Vagina (tissue), 2 donors: ENCODE results near the gene BAX.

ENCODE experiments used
- CTCF ChIP-seq, 3 experiments: fragments of 450-650 bp in 2 of 3; fragments of 200-600 bp in 1 of 3; sonication (generic) in 1 of 3; IDR thresholded peaks; one replicate each; pipeline ENCODE4 v1.5.1; 2017 to 2019; ENCODE audit warnings: antibody characterized with exemption in 3 of 3, mild to moderate bottlenecking in 2 of 3, moderate library complexity in 2 of 3
- POLR2A ChIP-seq, 2 donors: fragments of 450-650 bp; IDR thresholded peaks; one replicate each; pipeline ENCODE4 v1.6.1; 2017; ENCODE audit warnings: antibody characterized with exemption in 2 of 2, mild to moderate bottlenecking in 2 of 2, moderate library complexity in 2 of 2
- POLR2AphosphoS5 ChIP-seq, 2 donors: sonication (generic); formaldehyde crosslinking; IDR thresholded peaks; one replicate each; pipeline ENCODE4 v1.9.0; 2017; ENCODE audit warnings: antibody characterized with exemption in 2 of 2, mild to moderate bottlenecking in 2 of 2, low read depth in 1 of 2; ENCODE audit not compliant: insufficient read depth in 1 of 2

- TF ChIP-seq CTCF (IDR thresholded peaks at IDR 0.05) = no peak
- no peak for TF ChIP-seq POLR2A (IDR thresholded peaks at IDR 0.05)
- TF ChIP-seq POLR2AphosphoS5 (IDR thresholded peaks at IDR 0.05; ENCODE audit: insufficient read depth in 1 of 2, low read depth in 1 of 2) = no peak
These were observed 13.8 kb upstream of the BAX start for GRCh38 chr19:48940902-48941301.
